ENCODE measurements around the gene SEMA4D.
"Not testable (repeated sequence)": the region's sequence is repeated elsewhere in the genome, so short reads cannot be mapped to it uniquely, and the experiment has no call there.

The SEMA4D gene

GRCh38 chr9:89374176-89374575 lies 123.7 kb downstream of the SEMA4D start:
- no peak overlapping the region for H3K4me3 ChIP-seq (ENCODE audit: control insufficient read depth, low read depth, low read length)
- DNase-seq (ENCODE audit: low read depth): no peak
- TF ChIP-seq CTCF (conservative IDR thresholded peaks at IDR 0.05; ENCODE audit: control insufficient read depth, insufficient read depth, low read depth, low read length): no peak

- no peak overlapping the region for H3K4me3 ChIP-seq (ENCODE audit: control insufficient read depth, low read depth, low read length)
- DNase-seq (ENCODE audit: low read depth): no peak
- TF ChIP-seq CTCF (conservative IDR thresholded peaks at IDR 0.05; ENCODE audit: control insufficient read depth, insufficient read depth, low read depth, low read length): no peak
Measured at GRCh38 chr9:89372979-89373378, 124.9 kb downstream of the SEMA4D start.

GRCh38 chr9:89372230-89372816 lies 125.6 kb downstream of the SEMA4D start:
- H3K4me3 ChIP-seq (ENCODE audit: control insufficient read depth, low read depth, low read length): no peak overlapping the region
- no peak for TF ChIP-seq CTCF (conservative IDR thresholded peaks at IDR 0.05; ENCODE audit: control insufficient read depth, insufficient read depth, low read depth, low read length)
- no peak for DNase-seq (ENCODE audit: low read depth)

- not testable (repeated sequence) for DNase-seq (ENCODE audit: low read depth); H3K4me3 ChIP-seq (ENCODE audit: control insufficient read depth, low read depth, low read length)
Measured at GRCh38 chr9:89371791-89372190, 126.1 kb downstream of the SEMA4D start.

- no peak for DNase-seq (ENCODE audit: low read depth)
- no peak for TF ChIP-seq CTCF (conservative IDR thresholded peaks at IDR 0.05; ENCODE audit: control insufficient read depth, insufficient read depth, low read depth, low read length)
- H3K4me3 ChIP-seq (ENCODE audit: control insufficient read depth, low read depth, low read length): no peak overlapping the region
Measured at GRCh38 chr9:89370593-89370992, 127.3 kb downstream of the SEMA4D start.

- DNase-seq (ENCODE audit: low read depth): no peak
- no peak for TF ChIP-seq CTCF (conservative IDR thresholded peaks at IDR 0.05; ENCODE audit: control insufficient read depth, insufficient read depth, low read depth, low read length)
- no peak overlapping the region for H3K4me3 ChIP-seq (ENCODE audit: control insufficient read depth, low read depth, low read length)
Measured at GRCh38 chr9:89368978-89369377, 128.9 kb downstream of the SEMA4D start.

- TF ChIP-seq CTCF (conservative IDR thresholded peaks at IDR 0.05; ENCODE audit: control insufficient read depth, insufficient read depth, low read depth, low read length): no peak
- no peak for DNase-seq (ENCODE audit: low read depth)
- H3K4me3 ChIP-seq (ENCODE audit: control insufficient read depth, low read depth, low read length): no peak overlapping the region
Measured at GRCh38 chr9:89368550-89368949, 129.4 kb downstream of the SEMA4D start.

All from fibroblast of mammary gland (primary cell).